Calu3 (cell line): Measurements from ENCODE around the gene MAP6. TPM values are rescaled to one million over a fixed set of nuclear protein-coding genes. Genes with fewer than 3 reads are reported as not detected.
A peak's percentile ranks its signal among the peaks of the same experiment; 100 is the strongest.

ENCODE experiments used
- Bru-seq: library from RNA; stranded (reverse); fragments of 400-500 nt; gene quantifications from one replicate; lab custom pipeline; 2021; lab: Mats Ljungman, UMichigan
- BruChase-seq, 2 experiments: library from RNA; stranded (reverse); fragments of 400-500 nt; gene quantifications; one replicate each; lab custom pipeline; 2021; lab: Mats Ljungman, UMichigan
- BruUV-seq: library from RNA; stranded (reverse); fragments of 400-500 nt; replicated peaks from 2 replicates; lab custom pipeline; 2021; lab: Mats Ljungman, UMichigan
- CTCF ChIA-PET: fragments of 300-600 bp; sonication (Branson Sonifier 250); formaldehyde crosslinking; loops from one replicate; lab custom pipeline; 2022; ENCODE audit warnings: antibody characterized with exemption; lab: Charles Lee
- DNase-seq: peaks from one replicate; pipeline ENCODE4 v3.0.0; 2022
- H3K27ac Mint-ChIP-seq: one replicate; pipeline ENCODE4 v1.8.0; 2022; ENCODE audit warnings: mixed read lengths; ENCODE audit not compliant: unreplicated experiment
- H3K27me3 Mint-ChIP-seq: one replicate; pipeline ENCODE4 v1.8.0; 2022; ENCODE audit warnings: mixed read lengths; ENCODE audit not compliant: unreplicated experiment
- H3K36me3 Mint-ChIP-seq: one replicate; pipeline ENCODE4 v1.8.0; 2022; ENCODE audit warnings: mild to moderate bottlenecking, moderate library complexity, mixed read lengths; ENCODE audit not compliant: insufficient read depth, unreplicated experiment
- H3K4me1 Mint-ChIP-seq: one replicate; pipeline ENCODE4 v1.8.0; 2022; ENCODE audit warnings: mild to moderate bottlenecking, low read depth, mixed read lengths; ENCODE audit not compliant: unreplicated experiment
- H3K4me3 Mint-ChIP-seq: one replicate; pipeline ENCODE4 v1.8.0; 2022; ENCODE audit warnings: mild to moderate bottlenecking, low read depth, moderate library complexity, mixed read lengths; ENCODE audit not compliant: unreplicated experiment
- H3K9me3 Mint-ChIP-seq: one replicate; pipeline ENCODE4 v1.8.0; 2022; ENCODE audit warnings: low read depth, mixed read lengths; ENCODE audit not compliant: unreplicated experiment
- CTCF ChIP-seq: fragments of 200-600 bp; IDR thresholded peaks from one replicate; pipeline ENCODE4 v1.8.0; 2022; ENCODE audit warnings: antibody characterized with exemption; ENCODE audit not compliant: unreplicated experiment
- intact Hi-C: fragments of 100-400 bp; cut with micrococcal nuclease; formaldehyde crosslinking; loops from one replicate; pipeline ENCODE4 v1.10.0; 2022; ENCODE audit not compliant: unreplicated experiment
- long read RNA-seq: library from polyadenylated mRNA; stranded (forward); transcript quantifications from one replicate; pipeline ENCODE4 v2.0.0, GENCODE V29; 2022
- total RNA-seq: library from RNA; stranded (reverse); gene quantifications from 2 replicates; pipeline ENCODE4 v1.2.3, GENCODE V29; 2022

Gene MAP6
- total RNA-seq = not detected in 2 replicates
- percentile 4 among the genes with signal in this experiment for Bru-seq, nascent RNA
- percentile 2 among the genes with signal in this experiment for BruChase-seq, experiment 1, labeled RNA remaining after a 6-hour chase
- percentile 6 among the genes with signal in this experiment for BruChase-seq, experiment 2, labeled RNA remaining after a 2-hour chase
- long read RNA-seq = 0 reads

- BruUV-seq = no TSS peak
- intact Hi-C loops = no loop called here
Observed at GRCh38 chr11:75668451-75669297, at the start of gene MAP6. Gene MAP6, minus strand, starts transcription at chr11:75669038. Its CDS starts 669 bp downstream, at chr11:75668369.

GRCh38 chr11:75717608-75718418, 49.0 kb upstream of the MAP6 start, which contains the start of gene MOGAT2:
Gene MOGAT2, plus strand, starts transcription at chr11:75717838. Its CDS starts 51 bp downstream, at chr11:75717889.
- Mint-ChIP-seq H3K4me3 (no peak within 1 kb of the TSS), H3K27ac (no peak within 1 kb of the TSS), H3K27me3 (peaks cover 43% of the 10 kb centered on the region), H3K36me3 (peaks cover 5% of the 10 kb centered on the region), H3K4me1 (peaks cover 11% of the 10 kb centered on the region), H3K9me3 (no peaks in the 10 kb centered on the region)
- CTCF ChIA-PET = no interaction called here
- no peak for TF ChIP-seq CTCF
- DNase-seq = no peak
- no TSS peak for BruUV-seq
- intact Hi-C loops = no loop called here

More at GRCh38 chr11:75668451-75669297, at the start of gene MAP6:
- peak within 1 kb of the TSS; percentile 64 for H3K4me3 Mint-ChIP-seq
- H3K9me3 Mint-ChIP-seq = no peaks in the 10 kb centered on the region
- peak; percentile 29 for DNase-seq
- TF ChIP-seq CTCF = no peak
- H3K4me1 Mint-ChIP-seq = peaks cover 11% of the 10 kb centered on the region
- H3K27ac Mint-ChIP-seq = no peak within 1 kb of the TSS
- no peaks in the 10 kb centered on the region for H3K36me3 Mint-ChIP-seq
- peaks cover 93% of the 10 kb centered on the region for H3K27me3 Mint-ChIP-seq
- CTCF ChIA-PET = interaction anchor here (0.7 kb wide), 1 partner anchor 137 kb away, joined by 8 read pairs; no protein-coding TSS in a partner anchor

GRCh38 chr11:75716659-75717058, 47.8 kb upstream of the MAP6 start:
- Mint-ChIP-seq H3K27me3 (peaks cover 47% of the 10 kb centered on the region), H3K36me3 (peaks cover 5% of the 10 kb centered on the region), H3K4me1 (peaks cover 11% of the 10 kb centered on the region), H3K27ac (no peak overlapping the region), H3K4me3 (no peak overlapping the region), H3K9me3 (no peaks in the 10 kb centered on the region)
- no peak for DNase-seq
- no TSS peak for BruUV-seq
- CTCF ChIA-PET = no interaction called here
- TF ChIP-seq CTCF = no peak
- intact Hi-C loops = no loop called here

GRCh38 chr11:75715688-75716087, 46.9 kb upstream of the MAP6 start:
- no TSS peak for BruUV-seq
- Mint-ChIP-seq H3K4me1 (peaks cover 11% of the 10 kb centered on the region), H3K4me3 (no peak overlapping the region), H3K27ac (no peak overlapping the region), H3K27me3 (peaks cover 57% of the 10 kb centered on the region), H3K36me3 (peaks cover 5% of the 10 kb centered on the region), H3K9me3 (no peaks in the 10 kb centered on the region)
- CTCF ChIA-PET = no interaction called here
- intact Hi-C loops = no loop called here
- DNase-seq = no peak
- TF ChIP-seq CTCF = no peak
